ENCODE results near the gene LXN. TPM values are rescaled to one million over a fixed set of nuclear protein-coding genes. Genes with fewer than 3 reads are reported as not detected.

LXN gene
- total RNA-seq, 1 donor from 2014 or later: 36.7 TPM

- DNase-seq (ENCODE audit: low read depth in 2 of 2): peak; percentile 22 to 35
Measured at GRCh38 chr3:158671821-158672214, 630 bp downstream of the LXN start.

GRCh38 chr3:158668506-158668905, 3.9 kb downstream of the LXN start:
- peak; percentile 35 to 73 for DNase-seq (ENCODE audit: low read depth in 2 of 2)

- no peak for DNase-seq (ENCODE audit: low read depth in 2 of 2)
Measured at GRCh38 chr3:158666416-158666815, 6.0 kb downstream of the LXN start.

GRCh38 chr3:158663832-158664231, 8.6 kb downstream of the LXN start:
- no peak for DNase-seq (ENCODE audit: low read depth in 2 of 2)

GRCh38 chr3:158663246-158663645, 9.2 kb downstream of the LXN start:
- DNase-seq (ENCODE audit: low read depth in 2 of 2): no peak

- peak; percentile 83 to 87 for DNase-seq (ENCODE audit: low read depth in 2 of 2)
Measured at GRCh38 chr3:158660711-158661110, 11.7 kb downstream of the LXN start.

GRCh38 chr3:158659454-158660237, 12.8 kb downstream of the LXN start:
- peak; percentile 97 for DNase-seq (ENCODE audit: low read depth in 2 of 2)

- DNase-seq (ENCODE audit: low read depth in 2 of 2): no peak
Measured at GRCh38 chr3:158658889-158659288, 13.6 kb downstream of the LXN start.

GRCh38 chr3:158652463-158652862, 20.0 kb downstream of the LXN start:
- DNase-seq (ENCODE audit: low read depth in 2 of 2): peak in 1 of 2 donors; percentile 23

- no peak for DNase-seq (ENCODE audit: low read depth in 2 of 2)
Measured at GRCh38 chr3:158651192-158651591, 21.3 kb downstream of the LXN start.

- peak; percentile 82 to 86 for DNase-seq (ENCODE audit: low read depth in 2 of 2)
Measured at GRCh38 chr3:158649791-158650190, 22.7 kb downstream of the LXN start.

GRCh38 chr3:158644345-158644908, 28.0 kb downstream of the LXN start, which contains the start of gene GFM1:
Gene GFM1 (plus strand): TSS chr3:158644527. CDS start chr3:158644635, 108 bp downstream.
- peak; percentile 97 for DNase-seq (ENCODE audit: low read depth in 2 of 2)

GRCh38 chr3:158642474-158643210, 29.8 kb downstream of the LXN start:
- no peak for DNase-seq (ENCODE audit: low read depth in 2 of 2)

GRCh38 chr3:158642005-158642404, 30.4 kb downstream of the LXN start:
- no peak for DNase-seq (ENCODE audit: low read depth in 2 of 2)

GRCh38 chr3:158640646-158641045, 31.8 kb downstream of the LXN start:
- DNase-seq (ENCODE audit: low read depth in 2 of 2): no peak

- no peak for DNase-seq (ENCODE audit: low read depth in 2 of 2)
Measured at GRCh38 chr3:158631981-158632380, 40.5 kb downstream of the LXN start.

- no peak for DNase-seq (ENCODE audit: low read depth in 2 of 2)
Measured at GRCh38 chr3:158625881-158626280, 46.6 kb downstream of the LXN start.

- no peak for DNase-seq (ENCODE audit: low read depth in 2 of 2)
Measured at GRCh38 chr3:158617982-158618875, 54.2 kb downstream of the LXN start.
